Body of pancreas (tissue), 4 donors: ENCODE results near the gene PDHB.

ENCODE experiments used
- POLR2A ChIP-seq, 3 donors: fragments of 450-650 bp; IDR thresholded peaks; one replicate each; pipeline ENCODE4 v1.6.1; 2016; ENCODE audit warnings: antibody characterized with exemption in 3 of 3, mild to moderate bottlenecking in 2 of 3
- TF ChIP-seq, protein P1 (sequence below), 7 experiments: fragments of 450-650 bp in 4 of 7; fragments of 200-600 bp in 3 of 7; sonication (generic) in 3 of 7; IDR thresholded peaks; one replicate each; pipeline ENCODE4 v1.5.1; 2016 to 2019; ENCODE audit warnings: antibody characterized with exemption in 7 of 7

DNA sequence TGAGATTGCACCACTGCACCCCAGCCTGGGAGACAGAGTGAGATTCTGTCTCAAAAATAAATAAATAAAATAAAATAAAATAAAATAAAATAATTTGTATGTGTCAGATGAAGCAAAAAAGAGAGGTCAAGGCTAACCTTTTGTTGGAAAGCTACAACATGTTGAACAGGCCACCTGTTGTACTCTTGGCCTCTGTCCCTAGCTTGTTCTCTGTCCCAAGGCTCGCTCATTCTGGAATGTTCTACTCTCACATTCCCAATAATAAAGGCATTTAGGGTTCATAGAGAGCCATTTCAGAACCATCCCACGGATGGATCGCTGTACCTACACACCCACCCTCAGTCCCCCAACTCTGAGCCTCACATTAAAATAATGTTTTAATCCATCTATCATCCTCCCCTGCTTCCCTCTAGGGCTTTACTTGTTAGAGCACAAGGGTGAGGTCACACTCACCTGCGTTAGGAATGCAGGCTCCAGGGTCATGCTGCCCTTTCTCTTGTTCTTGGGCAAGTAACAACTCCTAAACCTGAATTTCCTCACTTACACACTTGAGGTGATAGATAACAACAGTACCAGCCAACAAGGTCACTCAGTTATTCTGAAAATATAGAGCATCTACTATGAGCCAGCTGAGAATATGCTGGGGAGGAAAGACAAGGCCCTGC is 33.4 kb upstream of the PDHB start:
- TF ChIP-seq, protein P1, sequence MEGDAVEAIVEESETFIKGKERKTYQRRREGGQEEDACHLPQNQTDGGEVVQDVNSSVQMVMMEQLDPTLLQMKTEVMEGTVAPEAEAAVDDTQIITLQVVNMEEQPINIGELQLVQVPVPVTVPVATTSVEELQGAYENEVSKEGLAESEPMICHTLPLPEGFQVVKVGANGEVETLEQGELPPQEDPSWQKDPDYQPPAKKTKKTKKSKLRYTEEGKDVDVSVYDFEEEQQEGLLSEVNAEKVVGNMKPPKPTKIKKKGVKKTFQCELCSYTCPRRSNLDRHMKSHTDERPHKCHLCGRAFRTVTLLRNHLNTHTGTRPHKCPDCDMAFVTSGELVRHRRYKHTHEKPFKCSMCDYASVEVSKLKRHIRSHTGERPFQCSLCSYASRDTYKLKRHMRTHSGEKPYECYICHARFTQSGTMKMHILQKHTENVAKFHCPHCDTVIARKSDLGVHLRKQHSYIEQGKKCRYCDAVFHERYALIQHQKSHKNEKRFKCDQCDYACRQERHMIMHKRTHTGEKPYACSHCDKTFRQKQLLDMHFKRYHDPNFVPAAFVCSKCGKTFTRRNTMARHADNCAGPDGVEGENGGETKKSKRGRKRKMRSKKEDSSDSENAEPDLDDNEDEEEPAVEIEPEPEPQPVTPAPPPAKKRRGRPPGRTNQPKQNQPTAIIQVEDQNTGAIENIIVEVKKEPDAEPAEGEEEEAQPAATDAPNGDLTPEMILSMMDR (IDR thresholded peaks at IDR 0.05): no peak
- TF ChIP-seq POLR2A (IDR thresholded peaks at IDR 0.05): no peak
